Sigmoid colon (tissue), 7 donors: Measurements from ENCODE around the gene TNFRSF18. TPM values are rescaled to one million over a fixed set of nuclear protein-coding genes. Genes with fewer than 3 reads are reported as not detected.
A peak's percentile ranks its signal among the peaks of the same experiment; 100 is the strongest.

ENCODE experiments used
- DNase-seq: peaks from one replicate; pipeline ENCODE4 v3.0.0-alpha.2; 2019
- H3K27ac ChIP-seq, 4 donors: fragments of 200-600 bp; sonication (generic); one replicate each; pipeline ENCODE4 v1.5.1; 2016 to 2019; ENCODE audit warnings: mild to moderate bottlenecking in 1 of 4
- H3K27me3 ChIP-seq, 3 donors: fragments of 200-600 bp; sonication (generic); one replicate each; pipeline ENCODE4 v1.5.1; 2019; ENCODE audit warnings: mild to moderate bottlenecking in 1 of 3
- H3K36me3 ChIP-seq, 4 donors: fragments of 200-600 bp; sonication (generic); one replicate each; pipeline ENCODE4 v1.5.1; 2016 to 2019
- H3K4me1 ChIP-seq, 4 donors: fragments of 200-600 bp; sonication (generic); one replicate each; pipeline ENCODE4 v1.5.1; 2017 to 2019
- H3K4me3 ChIP-seq, 4 donors: fragments of 200-600 bp; sonication (generic); one replicate each; pipeline ENCODE4 v1.5.1; 2017 to 2019; ENCODE audit warnings: mild to moderate bottlenecking in 2 of 4, moderate library complexity in 1 of 4
- H3K9me3 ChIP-seq, 4 donors: fragments of 200-600 bp in 3 of 4; sonication (generic) in 3 of 4; one replicate each; pipeline versions ENCODE4 v1.5.1 to v1.6.1; 2013 to 2019
- EP300 ChIP-seq, 4 donors: sonication (generic); formaldehyde crosslinking; IDR thresholded peaks; one replicate each; pipeline ENCODE4 v1.6.1; 2017; ENCODE audit warnings: antibody characterized with exemption in 4 of 4
- POLR2A ChIP-seq, 2 donors: fragments of 450-650 bp; IDR thresholded peaks; one replicate each; pipeline ENCODE4 v1.6.1; 2016; ENCODE audit warnings: antibody characterized with exemption in 2 of 2, mild to moderate bottlenecking in 2 of 2, moderate library complexity in 2 of 2
- POLR2AphosphoS5 ChIP-seq, 4 donors: sonication (generic); formaldehyde crosslinking; IDR thresholded peaks; one replicate each; pipeline ENCODE4 v1.6.1; 2017; ENCODE audit warnings: antibody characterized with exemption in 4 of 4
- WGBS, 2 donors: extraction: QIAGEN DNeasy Blood & Tissue Kit; methylation state at CpG; one replicate each; pipeline ENCODE4 v1.1.7; 2013; 5-methylcytosine and 5-hydroxymethylcytosine counted together
- intact Hi-C: fragments of 100-400 bp; cut with DNase I; formaldehyde crosslinking; loops from one replicate; pipeline ENCODE4 v1.15.1; 2023
- polyA plus RNA-seq, 3 donors: library from polyadenylated mRNA; stranded (reverse); fragments of 200-250 nt; gene quantifications; one replicate each; pipeline ENCODE4 v1.2.3, GENCODE V29; 2013
- total RNA-seq, 4 donors: library from RNA; depleted of rRNA; stranded (reverse); fragments of >200 nt; gene quantifications; one replicate each; pipeline ENCODE4 v1.1.0, GENCODE V29; 2016
- TF ChIP-seq, protein P1 (sequence below), 4 experiments: fragments of 450-650 bp in 3 of 4; fragments of 200-600 bp in 1 of 4; IDR thresholded peaks; one replicate each; pipeline ENCODE4 v1.5.1; 2016 to 2019; ENCODE audit warnings: antibody characterized with exemption in 4 of 4, mild to moderate bottlenecking in 3 of 4, moderate library complexity in 2 of 4
- donor health status: healthy with polysubstance abuse.
- donor health status: Bipolar disorder and iron deficiency.
- donor health status: healthy.

TNFRSF18 gene
- total and polyA plus RNA-seq, 7 donors, result 0.71 to 3.9 (median 1.2) TPM; not detected in 4

- intact Hi-C loops, result no loop called here
- no peaks in the 10 kb centered on the region for H3K9me3 ChIP-seq
- DNase-seq, result no peak
- peaks cover 0 to 1% (median 0%) of the 10 kb centered on the region in 3 donors for H3K27me3 ChIP-seq
- WGBS, 2 donors, result 30 to 37% methylated on average over 56 of the region's 56 CpGs
- TF ChIP-seq EP300 (IDR thresholded peaks at IDR 0.05), result no peak
- H3K27ac ChIP-seq, result no peak within 1 kb of the TSS
- peaks cover 0 to 7% (median 3%) of the 10 kb centered on the region in 4 donors for H3K4me1 ChIP-seq
- peak within 1 kb of the TSS in 1 of 4 donors; percentile 25 for H3K4me3 ChIP-seq
- H3K36me3 ChIP-seq, result peaks cover 14 to 28% (median 23%) of the 10 kb centered on the region in 4 donors
These were observed 7.2 kb upstream of the TNFRSF18 start, which contains the start of gene TNFRSF4 for GRCh38 chr1:1213345-1214265. TSS of gene TNFRSF4 (minus strand) at chr1:1214153. CDS start at chr1:1214127, 26 bp downstream.

GRCh38 chr1:1212780-1213344 lies 6.5 kb upstream of the TNFRSF18 start:
- WGBS, 2 donors, result 38 to 55% methylated on average over 24 of the region's 24 CpGs
- no peaks in the 10 kb centered on the region for H3K9me3 ChIP-seq
- H3K27me3 ChIP-seq, result peaks cover 0 to 6% (median 0%) of the 10 kb centered on the region in 3 donors
- peaks cover 6 to 21% (median 16%) of the 10 kb centered on the region in 4 donors for H3K36me3 ChIP-seq
- intact Hi-C loops, result no loop called here
- peaks cover 0 to 15% (median 11%) of the 10 kb centered on the region in 4 donors for H3K4me1 ChIP-seq
- H3K27ac ChIP-seq, result no peak overlapping the region
- peak overlapping the region in 3 of 4 donors; percentile 3 to 31 (median 25) for H3K4me3 ChIP-seq
- DNase-seq, result no peak
- no peak for TF ChIP-seq POLR2AphosphoS5 (IDR thresholded peaks at IDR 0.05)
- TF ChIP-seq, protein P1, sequence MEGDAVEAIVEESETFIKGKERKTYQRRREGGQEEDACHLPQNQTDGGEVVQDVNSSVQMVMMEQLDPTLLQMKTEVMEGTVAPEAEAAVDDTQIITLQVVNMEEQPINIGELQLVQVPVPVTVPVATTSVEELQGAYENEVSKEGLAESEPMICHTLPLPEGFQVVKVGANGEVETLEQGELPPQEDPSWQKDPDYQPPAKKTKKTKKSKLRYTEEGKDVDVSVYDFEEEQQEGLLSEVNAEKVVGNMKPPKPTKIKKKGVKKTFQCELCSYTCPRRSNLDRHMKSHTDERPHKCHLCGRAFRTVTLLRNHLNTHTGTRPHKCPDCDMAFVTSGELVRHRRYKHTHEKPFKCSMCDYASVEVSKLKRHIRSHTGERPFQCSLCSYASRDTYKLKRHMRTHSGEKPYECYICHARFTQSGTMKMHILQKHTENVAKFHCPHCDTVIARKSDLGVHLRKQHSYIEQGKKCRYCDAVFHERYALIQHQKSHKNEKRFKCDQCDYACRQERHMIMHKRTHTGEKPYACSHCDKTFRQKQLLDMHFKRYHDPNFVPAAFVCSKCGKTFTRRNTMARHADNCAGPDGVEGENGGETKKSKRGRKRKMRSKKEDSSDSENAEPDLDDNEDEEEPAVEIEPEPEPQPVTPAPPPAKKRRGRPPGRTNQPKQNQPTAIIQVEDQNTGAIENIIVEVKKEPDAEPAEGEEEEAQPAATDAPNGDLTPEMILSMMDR (IDR thresholded peaks at IDR 0.05), result no peak
- no peak for TF ChIP-seq POLR2A (IDR thresholded peaks at IDR 0.05)
- no peak for TF ChIP-seq EP300 (IDR thresholded peaks at IDR 0.05)

GRCh38 chr1:1211541-1212441 lies 5.4 kb upstream of the TNFRSF18 start:
- H3K4me3 ChIP-seq, result peak overlapping the region in 2 of 4 donors; percentile 3 to 25
- DNase-seq, result no peak
- peaks cover 0 to 18% (median 18%) of the 10 kb centered on the region in 4 donors for H3K4me1 ChIP-seq
- H3K27ac ChIP-seq, result no peak overlapping the region
- TF ChIP-seq EP300 (IDR thresholded peaks at IDR 0.05) (no peak), POLR2A (IDR thresholded peaks at IDR 0.05) (no peak), POLR2AphosphoS5 (IDR thresholded peaks at IDR 0.05) (no peak)
- TF ChIP-seq, protein P1 (IDR thresholded peaks at IDR 0.05), result no peak
- WGBS, 2 donors, result 81 to 87% methylated on average over 28 of the region's 28 CpGs
- H3K9me3 ChIP-seq, result no peaks in the 10 kb centered on the region
- H3K36me3 ChIP-seq, result peaks cover 0 to 10% (median 6%) of the 10 kb centered on the region in 4 donors
- peaks cover 1 to 15% (median 3%) of the 10 kb centered on the region in 3 donors for H3K27me3 ChIP-seq
- intact Hi-C loops, result no loop called here

DNA sequence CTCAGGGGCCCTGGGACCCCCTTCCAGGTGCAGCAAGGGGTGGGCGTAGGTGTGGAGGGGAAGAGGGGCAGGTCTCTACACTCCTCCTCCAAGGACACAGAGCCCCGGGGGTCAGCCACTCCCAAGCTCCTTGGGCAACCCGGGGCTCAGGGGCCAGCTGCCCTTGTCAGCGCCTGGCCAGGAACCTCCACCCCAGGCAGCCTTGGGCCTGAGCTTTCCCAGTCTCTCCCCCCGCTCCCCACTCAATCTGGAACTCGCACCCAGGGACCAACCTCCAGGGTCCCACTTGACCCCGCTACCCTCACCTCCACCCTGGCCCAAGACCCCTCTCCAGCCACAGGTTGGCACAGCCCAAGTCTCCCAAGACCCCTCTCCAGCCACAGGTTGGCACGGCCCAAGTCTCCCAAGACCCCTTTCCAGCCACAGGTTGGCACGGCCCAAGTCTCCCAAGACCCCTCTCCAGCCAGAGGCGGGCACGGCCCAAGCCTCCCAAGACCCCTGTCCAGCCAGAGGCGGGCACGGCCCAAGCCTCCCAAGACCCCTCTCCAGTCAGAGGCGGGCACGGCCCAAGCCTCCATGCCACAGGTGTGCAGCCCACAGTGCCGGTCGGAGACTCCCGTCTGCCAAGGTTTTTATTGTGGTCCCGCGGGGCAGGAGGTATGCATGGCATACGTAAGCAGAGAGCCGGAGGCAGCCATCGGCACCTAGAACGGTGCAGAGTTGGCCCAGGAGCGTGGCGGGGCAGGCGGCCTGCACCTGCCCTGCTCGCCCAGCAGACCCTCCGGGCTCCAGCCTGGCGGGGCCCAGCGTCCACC lies 4.5 kb upstream of the TNFRSF18 start:
- H3K9me3 ChIP-seq, result no peaks in the 10 kb centered on the region
- no peak overlapping the region for H3K27ac ChIP-seq
- intact Hi-C loops, result no loop called here
- WGBS, 2 donors, result 81 to 93% methylated on average over 31 of the region's 31 CpGs
- no peak for TF ChIP-seq EP300 (IDR thresholded peaks at IDR 0.05)
- H3K27me3 ChIP-seq, result peaks cover 4 to 24% (median 12%) of the 10 kb centered on the region in 3 donors
- DNase-seq, result no peak
- H3K36me3 ChIP-seq, result peaks cover 0 to 2% (median 0%) of the 10 kb centered on the region in 4 donors
- peaks cover 0 to 27% (median 26%) of the 10 kb centered on the region in 4 donors for H3K4me1 ChIP-seq
- no peak overlapping the region for H3K4me3 ChIP-seq
